Measurements from ENCODE around the gene ABCB11. TPM values are rescaled to one million over a fixed set of nuclear protein-coding genes. Genes with fewer than 3 reads are reported as not detected.

ABCB11 gene
- polyA plus RNA-seq, 2 donors, result 0.01 to 0.04 TPM

- Histone ChIP-seq H3K9me3 (ENCODE audit: control insufficient read depth in 2 of 2, insufficient read depth in 1 of 2, low read depth in 1 of 2, low read length in 1 of 2) (no peaks in the 10 kb centered on the region), H3K4me3 (ENCODE audit: low read depth in 1 of 2, low read length in 2 of 2) (no peak overlapping the region), H3K36me3 (ENCODE audit: control insufficient read depth in 2 of 2, insufficient read depth in 2 of 2, low read length in 1 of 2) (no peaks in the 10 kb centered on the region), H3K4me1 (ENCODE audit: control insufficient read depth in 2 of 2, insufficient read depth in 2 of 2, low read length in 1 of 2) (no peaks in the 10 kb centered on the region), H3K27me3 (ENCODE audit: control insufficient read depth in 1 of 2, insufficient read depth in 2 of 2, low read length in 2 of 2) (no peaks in the 10 kb centered on the region), H3K27ac (ENCODE audit: low read depth in 2 of 2, low read length in 1 of 2) (no peak overlapping the region)
- 83 to 92% methylated on average over 5 of the region's 5 CpGs for WGBS, 2 donors
Measured at GRCh38 chr2:169001116-169001815, 29.9 kb downstream of the ABCB11 start.

DNA sequence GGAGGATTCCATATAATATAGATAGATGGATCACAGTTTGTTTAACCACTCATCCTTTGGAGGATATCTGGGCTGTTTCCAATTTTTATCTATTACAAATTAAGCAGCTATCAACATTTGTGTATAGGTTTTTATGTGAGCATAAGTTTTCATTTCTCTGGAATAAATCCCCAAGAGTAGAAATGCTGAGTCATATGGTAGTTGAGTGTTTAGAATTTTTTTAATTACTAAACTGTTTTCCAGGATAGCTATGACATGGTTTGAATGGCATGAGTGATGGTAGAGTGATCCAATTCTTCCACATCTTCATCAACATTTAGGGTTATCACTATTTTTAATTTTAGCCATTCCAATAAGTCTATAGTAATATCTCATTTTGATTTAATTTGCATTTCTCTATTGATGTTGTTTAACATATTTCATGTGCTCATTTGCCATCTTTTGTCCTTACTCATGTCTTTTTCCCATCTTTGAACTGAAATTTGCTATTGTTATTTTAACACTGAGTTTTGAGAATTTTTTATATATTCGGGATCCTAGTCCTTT, 31.4 kb downstream of the ABCB11 start:
- Histone ChIP-seq H3K27me3 (ENCODE audit: control insufficient read depth in 1 of 2, insufficient read depth in 2 of 2, low read length in 2 of 2) (no peaks in the 10 kb centered on the region), H3K9me3 (ENCODE audit: control insufficient read depth in 2 of 2, insufficient read depth in 1 of 2, low read depth in 1 of 2, low read length in 1 of 2) (no peaks in the 10 kb centered on the region), H3K4me3 (ENCODE audit: low read depth in 1 of 2, low read length in 2 of 2) (no peak overlapping the region), H3K27ac (ENCODE audit: low read depth in 2 of 2, low read length in 1 of 2) (no peak overlapping the region), H3K36me3 (ENCODE audit: control insufficient read depth in 2 of 2, insufficient read depth in 2 of 2, low read length in 1 of 2) (no peaks in the 10 kb centered on the region), H3K4me1 (ENCODE audit: control insufficient read depth in 2 of 2, insufficient read depth in 2 of 2, low read length in 1 of 2) (no peaks in the 10 kb centered on the region)
- 93 to 96% methylated on average over 1 of the region's 1 CpG for WGBS, 2 donors

DNA sequence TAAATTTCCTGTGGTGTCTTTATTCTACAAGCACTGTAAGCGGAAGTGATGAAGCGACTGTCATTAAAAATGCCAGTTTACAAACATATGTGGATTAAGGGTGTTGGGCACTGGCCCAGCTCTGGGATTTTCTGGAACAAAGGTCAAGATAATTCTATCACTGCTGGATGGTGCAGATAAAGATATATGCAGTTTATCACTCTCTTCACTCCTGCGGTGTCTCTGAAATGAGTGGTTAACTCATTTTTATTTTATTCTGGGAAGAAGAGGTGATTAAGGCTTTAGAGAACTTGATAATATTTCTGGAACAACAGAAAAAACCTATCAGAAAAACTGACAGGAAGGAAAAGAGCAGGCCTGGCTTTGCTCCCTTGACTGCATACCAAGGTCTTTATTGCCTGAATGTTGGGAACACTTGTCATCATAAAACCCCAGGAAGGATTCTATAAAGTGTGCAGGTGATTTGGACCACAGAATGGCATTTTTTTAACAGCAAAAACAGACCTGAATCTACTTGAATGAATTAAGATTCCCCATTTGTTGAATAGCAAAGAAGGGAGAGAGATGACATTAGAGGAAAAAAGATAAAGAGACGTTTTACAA, 32.4 kb downstream of the ABCB11 start:
- H3K27ac ChIP-seq (ENCODE audit: low read depth in 2 of 2, low read length in 1 of 2), result no peak overlapping the region

GRCh38 chr2:168997794-168998193, 33.3 kb downstream of the ABCB11 start:
- Histone ChIP-seq H3K36me3 (ENCODE audit: control insufficient read depth in 2 of 2, insufficient read depth in 2 of 2, low read length in 1 of 2) (no peaks in the 10 kb centered on the region), H3K4me1 (ENCODE audit: control insufficient read depth in 2 of 2, insufficient read depth in 2 of 2, low read length in 1 of 2) (no peaks in the 10 kb centered on the region), H3K9me3 (ENCODE audit: control insufficient read depth in 2 of 2, insufficient read depth in 1 of 2, low read depth in 1 of 2, low read length in 1 of 2) (no peaks in the 10 kb centered on the region), H3K27ac (ENCODE audit: low read depth in 2 of 2, low read length in 1 of 2) (no peak overlapping the region), H3K27me3 (ENCODE audit: control insufficient read depth in 1 of 2, insufficient read depth in 2 of 2, low read length in 2 of 2) (no peaks in the 10 kb centered on the region), H3K4me3 (ENCODE audit: low read depth in 1 of 2, low read length in 2 of 2) (no peak overlapping the region)
- WGBS, 2 donors, result 80 to 85% methylated on average over 1 of the region's 1 CpG

More for the DNA sequence above, 32.4 kb downstream of the ABCB11 start:
- Histone ChIP-seq H3K4me1 (ENCODE audit: control insufficient read depth in 2 of 2, insufficient read depth in 2 of 2, low read length in 1 of 2) (no peaks in the 10 kb centered on the region), H3K36me3 (ENCODE audit: control insufficient read depth in 2 of 2, insufficient read depth in 2 of 2, low read length in 1 of 2) (no peaks in the 10 kb centered on the region), H3K27me3 (ENCODE audit: control insufficient read depth in 1 of 2, insufficient read depth in 2 of 2, low read length in 2 of 2) (no peaks in the 10 kb centered on the region), H3K9me3 (ENCODE audit: control insufficient read depth in 2 of 2, insufficient read depth in 1 of 2, low read depth in 1 of 2, low read length in 1 of 2) (no peaks in the 10 kb centered on the region), H3K4me3 (ENCODE audit: low read depth in 1 of 2, low read length in 2 of 2) (no peak overlapping the region)
- WGBS, 2 donors, result 84 to 91% methylated on average over 4 of the region's 4 CpGs

DNA sequence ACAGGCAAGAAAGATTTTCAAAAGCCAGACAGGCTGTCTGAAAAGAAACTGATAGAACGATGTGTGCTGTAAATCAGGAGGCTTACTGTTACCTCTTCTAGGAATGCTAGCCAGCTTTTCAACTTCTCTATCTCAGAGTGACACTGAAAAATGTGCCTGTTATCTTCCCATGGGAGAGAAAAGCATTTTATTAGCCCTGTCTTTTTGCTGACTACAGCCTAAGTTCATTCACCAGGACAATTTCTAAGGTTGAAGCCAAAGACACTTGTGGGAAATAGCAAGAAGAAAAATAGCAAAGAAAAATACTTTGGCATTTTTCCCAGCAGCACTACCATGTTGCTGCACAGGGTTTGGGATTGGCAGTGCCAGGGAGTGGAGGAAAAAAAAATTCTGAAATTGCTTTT, 34.0 kb downstream of the ABCB11 start:
- no peaks in the 10 kb centered on the region for H3K36me3 ChIP-seq (ENCODE audit: control insufficient read depth in 2 of 2, insufficient read depth in 2 of 2, low read length in 1 of 2)
- H3K27ac ChIP-seq (ENCODE audit: low read depth in 2 of 2, low read length in 1 of 2), result no peak overlapping the region
- H3K27me3 ChIP-seq (ENCODE audit: control insufficient read depth in 1 of 2, insufficient read depth in 2 of 2, low read length in 2 of 2), result no peaks in the 10 kb centered on the region
- H3K4me3 ChIP-seq (ENCODE audit: low read depth in 1 of 2, low read length in 2 of 2), result no peak overlapping the region
- 35 to 46% methylated on average over 1 of the region's 1 CpG for WGBS, 2 donors
- H3K9me3 ChIP-seq (ENCODE audit: control insufficient read depth in 2 of 2, insufficient read depth in 1 of 2, low read depth in 1 of 2, low read length in 1 of 2), result no peaks in the 10 kb centered on the region
- H3K4me1 ChIP-seq (ENCODE audit: control insufficient read depth in 2 of 2, insufficient read depth in 2 of 2, low read length in 1 of 2), result no peaks in the 10 kb centered on the region

GRCh38 chr2:168995744-168996143, 35.4 kb downstream of the ABCB11 start:
- Histone ChIP-seq H3K9me3 (ENCODE audit: control insufficient read depth in 2 of 2, insufficient read depth in 1 of 2, low read depth in 1 of 2, low read length in 1 of 2) (no peaks in the 10 kb centered on the region), H3K4me3 (ENCODE audit: low read depth in 1 of 2, low read length in 2 of 2) (no peak overlapping the region), H3K27me3 (ENCODE audit: control insufficient read depth in 1 of 2, insufficient read depth in 2 of 2, low read length in 2 of 2) (no peaks in the 10 kb centered on the region), H3K4me1 (ENCODE audit: control insufficient read depth in 2 of 2, insufficient read depth in 2 of 2, low read length in 1 of 2) (no peaks in the 10 kb centered on the region), H3K36me3 (ENCODE audit: control insufficient read depth in 2 of 2, insufficient read depth in 2 of 2, low read length in 1 of 2) (no peaks in the 10 kb centered on the region), H3K27ac (ENCODE audit: low read depth in 2 of 2, low read length in 1 of 2) (no peak overlapping the region)
- WGBS, 2 donors, result 89 to 91% methylated on average over 1 of the region's 1 CpG

DNA sequence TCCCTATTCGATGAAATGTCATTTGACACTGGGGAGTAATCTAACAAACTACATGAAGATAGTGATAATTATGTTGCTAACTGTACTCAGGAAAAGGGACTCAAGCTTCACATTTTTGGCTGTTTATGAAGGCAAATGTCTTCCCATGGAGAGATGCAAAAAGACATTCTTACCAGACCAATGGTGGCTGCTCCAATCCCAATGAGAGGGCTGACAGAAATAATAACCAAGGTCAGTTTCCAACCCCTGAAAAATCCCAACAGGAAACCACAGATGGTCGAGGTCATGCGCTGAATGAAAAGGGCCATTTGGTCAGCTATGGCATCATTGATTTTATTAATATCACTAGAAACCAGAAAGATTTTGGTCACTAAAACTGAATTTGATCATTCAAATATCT, 37.6 kb downstream of the ABCB11 start:
- H3K36me3 ChIP-seq (ENCODE audit: control insufficient read depth in 2 of 2, insufficient read depth in 2 of 2, low read length in 1 of 2), result no peaks in the 10 kb centered on the region
- WGBS, 2 donors, result 88 to 90% methylated on average over 3 of the region's 3 CpGs
- H3K4me3 ChIP-seq (ENCODE audit: low read depth in 1 of 2, low read length in 2 of 2), result no peak overlapping the region
- H3K27ac ChIP-seq (ENCODE audit: low read depth in 2 of 2, low read length in 1 of 2), result no peak overlapping the region
- no peaks in the 10 kb centered on the region for H3K27me3 ChIP-seq (ENCODE audit: control insufficient read depth in 1 of 2, insufficient read depth in 2 of 2, low read length in 2 of 2)
- H3K9me3 ChIP-seq (ENCODE audit: control insufficient read depth in 2 of 2, insufficient read depth in 1 of 2, low read depth in 1 of 2, low read length in 1 of 2), result no peaks in the 10 kb centered on the region
- H3K4me1 ChIP-seq (ENCODE audit: control insufficient read depth in 2 of 2, insufficient read depth in 2 of 2, low read length in 1 of 2), result no peaks in the 10 kb centered on the region

DNA sequence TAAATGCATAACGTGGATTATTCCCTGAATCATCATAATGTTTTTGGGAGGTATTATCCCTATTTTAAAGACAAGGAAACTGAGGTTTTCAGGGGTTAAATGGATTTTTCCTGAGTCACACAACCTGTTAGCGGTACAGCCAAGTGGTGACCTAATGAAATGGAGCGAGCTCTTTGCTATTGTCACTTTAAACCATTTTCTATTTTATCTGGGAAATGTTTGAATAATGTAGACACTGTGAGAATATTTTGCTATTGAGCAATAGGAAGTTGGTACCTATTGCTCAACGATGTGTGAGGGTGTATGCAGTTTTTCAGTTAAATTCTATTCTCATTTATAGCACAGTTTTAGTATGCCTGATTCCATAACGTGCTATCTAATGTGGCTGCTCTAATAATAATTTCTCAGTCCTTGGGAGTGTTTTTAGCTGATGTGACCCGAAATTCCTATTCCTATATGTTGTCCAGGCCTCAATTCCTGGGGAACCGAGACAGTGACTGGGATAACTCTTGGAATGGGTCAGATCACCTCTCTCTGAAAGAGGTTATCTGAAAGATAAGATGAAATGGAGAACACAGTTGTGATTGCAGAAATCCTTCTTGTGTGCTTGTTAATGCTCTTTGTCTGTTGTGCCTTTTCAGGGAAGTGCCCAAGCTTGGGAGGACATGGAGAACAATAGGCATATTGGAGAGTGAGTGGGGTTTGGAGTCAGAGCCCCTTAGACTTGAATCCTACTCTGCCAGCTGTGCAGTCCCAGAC, 38.4 kb downstream of the ABCB11 start:
- Histone ChIP-seq H3K4me3 (ENCODE audit: low read depth in 1 of 2, low read length in 2 of 2) (no peak overlapping the region), H3K4me1 (ENCODE audit: control insufficient read depth in 2 of 2, insufficient read depth in 2 of 2, low read length in 1 of 2) (no peaks in the 10 kb centered on the region), H3K9me3 (ENCODE audit: control insufficient read depth in 2 of 2, insufficient read depth in 1 of 2, low read depth in 1 of 2, low read length in 1 of 2) (no peaks in the 10 kb centered on the region), H3K27ac (ENCODE audit: low read depth in 2 of 2, low read length in 1 of 2) (no peak overlapping the region), H3K27me3 (ENCODE audit: control insufficient read depth in 1 of 2, insufficient read depth in 2 of 2, low read length in 2 of 2) (no peaks in the 10 kb centered on the region), H3K36me3 (ENCODE audit: control insufficient read depth in 2 of 2, insufficient read depth in 2 of 2, low read length in 1 of 2) (no peaks in the 10 kb centered on the region)
- WGBS, 2 donors, result 53 to 64% methylated on average over 7 of the region's 7 CpGs

GRCh38 chr2:168992026-168992425, 39.1 kb downstream of the ABCB11 start:
- no peaks in the 10 kb centered on the region for H3K27me3 ChIP-seq (ENCODE audit: control insufficient read depth in 1 of 2, insufficient read depth in 2 of 2, low read length in 2 of 2)

More at GRCh38 chr2:168992026-168992425, 39.1 kb downstream of the ABCB11 start:
- Histone ChIP-seq H3K4me3 (ENCODE audit: low read depth in 1 of 2, low read length in 2 of 2) (no peak overlapping the region), H3K27ac (ENCODE audit: low read depth in 2 of 2, low read length in 1 of 2) (no peak overlapping the region), H3K4me1 (ENCODE audit: control insufficient read depth in 2 of 2, insufficient read depth in 2 of 2, low read length in 1 of 2) (no peaks in the 10 kb centered on the region), H3K36me3 (ENCODE audit: control insufficient read depth in 2 of 2, insufficient read depth in 2 of 2, low read length in 1 of 2) (no peaks in the 10 kb centered on the region), H3K9me3 (ENCODE audit: control insufficient read depth in 2 of 2, insufficient read depth in 1 of 2, low read depth in 1 of 2, low read length in 1 of 2) (no peaks in the 10 kb centered on the region)
- WGBS, 2 donors, result 43 to 62% methylated on average over 3 of the region's 3 CpGs

Measured in esophagus (tissue), 2 donors.